A549 (cell line): Measurements from ENCODE around the gene SLC49A3. TPM values are rescaled to one million over a fixed set of nuclear protein-coding genes. Genes with fewer than 3 reads are reported as not detected.

ENCODE experiments used
- ATAC-seq, 2 experiments: fragments of 200-7000 bp in 1 of 2; fragments of >200 bp in 1 of 2; cut with Nextera tagmentation in 1 of 2; cut with Tn5 transposase in 1 of 2; 3 replicates each; pipeline versions ENCODE4 v1.8.0 to v1.9.1; 2018 to 2020; ENCODE audit warnings: mild to moderate bottlenecking in 1 of 2, moderate library complexity in 1 of 2
- CTCF ChIA-PET: fragments of 300-600 bp; sonication (Branson Sonifier 250); formaldehyde crosslinking; extraction: SDS; loops from one replicate; lab custom pipeline; 2021; ENCODE audit warnings: antibody characterized with exemption, inconsistent platforms; lab: Yijun Ruan, JAX
- POLR2A ChIA-PET: fragments of 350-600 bp; formaldehyde crosslinking; extraction: SDS; loops from one replicate; lab custom pipeline; 2021; ENCODE audit warnings: antibody characterized with exemption, inconsistent platforms; lab: Yijun Ruan, JAX
- DNase-seq, 2 experiments: peaks; one replicate each; pipeline versions ENCODE4 v3.0.0 to v3.0.0-alpha.2; 2011 to 2016; ENCODE audit warnings: low read depth in 1 of 2, low spot score in 1 of 2
- FAIRE-seq: peaks from 2 replicates; lab custom pipeline; 2011; peaks lifted over from hg19 to GRCh38; lab: Jason Lieb, UNC
- H3K27ac ChIP-seq, 2 experiments: fragments of >200 bp; sonication (Bioruptor Twin); formaldehyde crosslinking; 3 replicates each; pipeline ENCODE4 v1.5.1; 2016 to 2017
- H3K4me1 ChIP-seq: fragments of >200 bp; sonication (Bioruptor Twin); formaldehyde crosslinking; 3 replicates; pipeline ENCODE4 v1.6.1; 2016
- H3K4me2 ChIP-seq: fragments of >200 bp; sonication (Bioruptor Twin); formaldehyde crosslinking; 3 replicates; pipeline ENCODE4 v1.6.1; 2016
- H3K4me3 ChIP-seq: fragments of >200 bp; sonication (Bioruptor Twin); formaldehyde crosslinking; 3 replicates; pipeline ENCODE4 v1.5.1; 2016
- H3K9me3 ChIP-seq: fragments of >200 bp; sonication (Bioruptor Twin); formaldehyde crosslinking; 3 replicates; pipeline ENCODE4 v1.6.1; 2016
- BHLHE40 ChIP-seq: IDR thresholded peaks from 2 replicates; pipeline ENCODE4 v1.6.1; 2012; ENCODE audit warnings: low read depth, low read length, inconsistent platforms
- CBX8 ChIP-seq: fragments of 200-600 bp; sonication (generic); IDR thresholded peaks from 2 replicates; pipeline ENCODE4 v1.6.1; 2016
- CEBPB ChIP-seq, 2 experiments: fragments of >200 bp in 1 of 2; sonication (Bioruptor Twin) in 1 of 2; formaldehyde crosslinking in 1 of 2; IDR thresholded peaks; 2 replicates each; pipeline ENCODE4 v1.6.1; 2012 to 2016
- CHD2 ChIP-seq: fragments of 150-350 bp; IDR thresholded peaks from 2 replicates; pipeline ENCODE4 v1.6.1; 2014; ENCODE audit warnings: low read length; ENCODE audit not compliant: partially characterized antibody
- CHD4 ChIP-seq: fragments of 200-600 bp; sonication (generic); IDR thresholded peaks from 2 replicates; pipeline ENCODE4 v1.6.1; 2016; ENCODE audit warnings: antibody characterized with exemption, mild to moderate bottlenecking, borderline replicate concordance
- EHF ChIP-seq: fragments of 250-450 bp; sonication (Bioruptor Pico); IDR thresholded peaks from 2 replicates; pipeline ENCODE4 v1.5.0; 2020; ENCODE audit warnings: mild to moderate bottlenecking
- EP300 ChIP-seq, 2 experiments: fragments of >200 bp; sonication (Bioruptor Twin); formaldehyde crosslinking; IDR thresholded peaks; 2 replicates in 1 of 2; 3 replicates in 1 of 2; pipeline ENCODE4 v1.6.1; 2016 to 2017
- GATA3 ChIP-seq: IDR thresholded peaks from 2 replicates; pipeline ENCODE4 v1.6.1; 2012; ENCODE audit warnings: borderline replicate concordance
- HDAC2 ChIP-seq: fragments of 200-600 bp; sonication (generic); IDR thresholded peaks from 2 replicates; pipeline ENCODE4 v1.6.1; 2016
- HOXB13 ChIP-seq: fragments of 250-450 bp; sonication (Bioruptor Pico); IDR thresholded peaks from 2 replicates; pipeline ENCODE4 v1.5.0; 2020; ENCODE audit warnings: low read depth, mild to moderate bottlenecking, moderate library complexity
- JUN ChIP-seq, 2 experiments: fragments of >200 bp; sonication (Bioruptor Twin); formaldehyde crosslinking; IDR thresholded peaks; 2 replicates in 1 of 2; 3 replicates in 1 of 2; pipeline ENCODE4 v1.6.1; 2016 to 2017
- JUNB ChIP-seq: fragments of >200 bp; sonication (Bioruptor Twin); formaldehyde crosslinking; IDR thresholded peaks from 2 replicates; pipeline ENCODE4 v1.6.1; 2016
- KDM5A ChIP-seq: fragments of 200-600 bp; sonication (generic); IDR thresholded peaks from 2 replicates; pipeline ENCODE4 v1.6.1; 2016; ENCODE audit warnings: antibody characterized with exemption, mild to moderate bottlenecking
- NPAS2 ChIP-seq: fragments of 250-450 bp; sonication (Bioruptor Pico); IDR thresholded peaks from 2 replicates; pipeline ENCODE4 v1.8.0; 2022; ENCODE audit warnings: mild to moderate bottlenecking, moderate library complexity, borderline replicate concordance
- POLR2A ChIP-seq: IDR thresholded peaks from 2 replicates; pipeline ENCODE4 v1.6.1; 2012; ENCODE audit warnings: mild to moderate bottlenecking, low read length
- RCOR1 ChIP-seq: fragments of 150-350 bp; IDR thresholded peaks from 2 replicates; pipeline ENCODE4 v1.6.1; 2014; ENCODE audit warnings: antibody characterized with exemption, low read length, low read depth
- SMC3 ChIP-seq: fragments of >200 bp; sonication (Bioruptor Twin); formaldehyde crosslinking; IDR thresholded peaks from 3 replicates; pipeline ENCODE4 v1.6.1; 2018; ENCODE audit warnings: inconsistent platforms
- SREBF2 ChIP-seq: fragments of 450-650 bp; IDR thresholded peaks from 2 replicates; pipeline ENCODE4 v1.6.1; 2014; ENCODE audit warnings: mild to moderate bottlenecking, moderate library complexity
- ZC3H11A ChIP-seq: fragments of 450-650 bp; IDR thresholded peaks from 2 replicates; pipeline ENCODE4 v1.6.1; 2014; ENCODE audit warnings: antibody characterized with exemption, mild to moderate bottlenecking
- ZFP36 ChIP-seq: fragments of 450-650 bp; IDR thresholded peaks from 2 replicates; pipeline ENCODE4 v1.6.1; 2014; ENCODE audit warnings: borderline replicate concordance; ENCODE audit not compliant: partially characterized antibody
- WGBS: methylation state at CpG from one replicate; pipeline ENCODE4 v1.1.6; 2017; ENCODE audit errors: missing lambda C conversion rate; 5-methylcytosine and 5-hydroxymethylcytosine counted together
- polyA plus RNA-seq, 4 experiments: library from polyadenylated mRNA; depleted of rRNA in 3 of 4; stranded (reverse); fragments of >200 nt; fragmentation: RNase III in 1 of 4; extraction: RNeasy Plus Mini Kit Qiagen cat#74134 plus additional on column Dnase treatment in 1 of 4; gene quantifications; 2 replicates in 3 of 4; 3 replicates in 1 of 4; pipeline ENCODE4 v1.2.3, GENCODE V29; 2011 to 2017
- TF ChIP-seq, protein P1 (sequence below): fragments of 150-350 bp; IDR thresholded peaks from 2 replicates; pipeline ENCODE4 v1.6.1; 2014; ENCODE audit warnings: low read depth, mild to moderate bottlenecking, low read length
- TF ChIP-seq, protein P2 (sequence below): fragments of >200 bp; sonication (Bioruptor Twin); formaldehyde crosslinking; IDR thresholded peaks from 2 replicates; pipeline ENCODE4 v1.6.1; 2016
- TF ChIP-seq, protein P3 (sequence below): fragments of >200 bp; sonication (Bioruptor Twin); formaldehyde crosslinking; IDR thresholded peaks from 3 replicates; pipeline ENCODE4 v1.6.1; 2016
- TF ChIP-seq, protein P4 (sequence below): fragments of 250-450 bp; sonication (Bioruptor Pico); IDR thresholded peaks from 2 replicates; pipeline ENCODE4 v1.5.0; 2020; ENCODE audit warnings: low read depth, mild to moderate bottlenecking, moderate library complexity
- TF ChIP-seq, protein P5 (sequence below): IDR thresholded peaks from 2 replicates; pipeline ENCODE4 v1.6.1; 2012; ENCODE audit warnings: low read depth, borderline replicate concordance

SLC49A3 gene
- polyA plus RNA-seq, 2 of the 4 experiments (the other 2 are of a cell fraction): 0.05 to 0.12 TPM

DNA sequence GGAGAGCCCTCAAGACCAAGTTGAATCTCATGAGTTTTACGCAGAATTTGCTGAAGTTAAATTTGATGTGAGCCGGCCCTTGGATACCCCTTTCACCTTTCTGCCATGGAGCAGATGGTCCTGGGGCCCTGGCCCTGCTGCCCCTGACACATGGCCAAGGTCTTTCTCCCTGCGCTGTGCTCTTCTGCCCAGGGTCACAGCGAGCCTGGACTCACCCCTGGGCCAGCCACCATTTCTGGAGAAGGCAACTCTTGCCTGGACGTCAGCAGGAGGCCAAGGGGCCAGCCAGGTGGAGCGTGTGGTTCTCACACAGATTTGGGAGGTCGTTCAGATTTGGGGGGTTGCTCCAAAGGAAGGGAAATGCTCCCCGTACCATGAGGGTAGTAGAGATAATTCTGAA, 46.6 kb upstream of the SLC49A3 start:
- DNase-seq (no peak), FAIRE-seq (no peak), ATAC-seq (no peak)
- 81% methylated on average over 7 of the region's 8 CpGs for WGBS
- H3K4me2 ChIP-seq: no peak overlapping the region
- no peak overlapping the region for H3K27ac ChIP-seq
- TF ChIP-seq CBX8 (no peak), KDM5A (no peak), RCOR1 (no peak), EP300 (IDR thresholded peaks at IDR 0.05) (no peak), CHD4 (no peak), CHD2 (no peak)
- TF ChIP-seq, protein P1, sequence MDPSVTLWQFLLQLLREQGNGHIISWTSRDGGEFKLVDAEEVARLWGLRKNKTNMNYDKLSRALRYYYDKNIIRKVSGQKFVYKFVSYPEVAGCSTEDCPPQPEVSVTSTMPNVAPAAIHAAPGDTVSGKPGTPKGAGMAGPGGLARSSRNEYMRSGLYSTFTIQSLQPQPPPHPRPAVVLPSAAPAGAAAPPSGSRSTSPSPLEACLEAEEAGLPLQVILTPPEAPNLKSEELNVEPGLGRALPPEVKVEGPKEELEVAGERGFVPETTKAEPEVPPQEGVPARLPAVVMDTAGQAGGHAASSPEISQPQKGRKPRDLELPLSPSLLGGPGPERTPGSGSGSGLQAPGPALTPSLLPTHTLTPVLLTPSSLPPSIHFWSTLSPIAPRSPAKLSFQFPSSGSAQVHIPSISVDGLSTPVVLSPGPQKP: no peak
- TF ChIP-seq, protein P2, sequence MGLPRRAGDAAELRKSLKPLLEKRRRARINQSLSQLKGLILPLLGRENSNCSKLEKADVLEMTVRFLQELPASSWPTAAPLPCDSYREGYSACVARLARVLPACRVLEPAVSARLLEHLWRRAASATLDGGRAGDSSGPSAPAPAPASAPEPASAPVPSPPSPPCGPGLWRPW: no peak
- TF ChIP-seq, protein P3, sequence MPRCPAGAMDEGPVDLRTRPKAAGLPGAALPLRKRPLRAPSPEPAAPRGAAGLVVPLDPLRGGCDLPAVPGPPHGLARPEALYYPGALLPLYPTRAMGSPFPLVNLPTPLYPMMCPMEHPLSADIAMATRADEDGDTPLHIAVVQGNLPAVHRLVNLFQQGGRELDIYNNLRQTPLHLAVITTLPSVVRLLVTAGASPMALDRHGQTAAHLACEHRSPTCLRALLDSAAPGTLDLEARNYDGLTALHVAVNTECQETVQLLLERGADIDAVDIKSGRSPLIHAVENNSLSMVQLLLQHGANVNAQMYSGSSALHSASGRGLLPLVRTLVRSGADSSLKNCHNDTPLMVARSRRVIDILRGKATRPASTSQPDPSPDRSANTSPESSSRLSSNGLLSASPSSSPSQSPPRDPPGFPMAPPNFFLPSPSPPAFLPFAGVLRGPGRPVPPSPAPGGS: no peak
- CTCF ChIA-PET: no interaction called here
- no peaks in the 10 kb centered on the region for H3K4me1 ChIP-seq
- H3K9me3 ChIP-seq: no peaks in the 10 kb centered on the region
- POLR2A ChIA-PET: no interaction called here
- no peak overlapping the region for H3K4me3 ChIP-seq

DNA sequence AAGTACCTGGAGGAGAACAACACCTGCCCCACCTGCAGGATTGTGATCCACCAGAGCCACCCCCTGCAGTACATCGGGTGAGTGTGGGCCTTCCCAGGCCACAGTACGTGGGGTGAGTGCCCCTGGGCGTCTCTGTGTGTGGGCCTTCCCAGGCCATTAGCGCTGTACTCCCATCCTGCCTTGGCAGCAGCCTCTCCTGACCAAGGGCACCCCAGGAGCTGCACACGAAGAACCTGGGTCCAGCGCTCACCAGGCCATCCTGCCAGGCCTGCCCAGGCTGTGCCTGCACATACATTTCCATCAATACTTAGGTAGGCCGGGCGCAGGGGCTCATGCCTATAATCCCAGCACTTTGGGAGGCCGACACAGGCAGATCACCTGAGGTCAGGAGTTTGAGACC, 46.0 kb upstream of the SLC49A3 start:
- Histone ChIP-seq H3K4me3 (no peak overlapping the region), H3K4me1 (no peaks in the 10 kb centered on the region), H3K9me3 (no peaks in the 10 kb centered on the region), H3K4me2 (no peak overlapping the region), H3K27ac (no peak overlapping the region)
- no peak for TF ChIP-seq SREBF2
- 95% methylated on average over 4 of the region's 9 CpGs for WGBS
- ChIA-PET POLR2A (no interaction called here), CTCF (no interaction called here)
- DNase-seq: no peak
- no peak for FAIRE-seq
- ATAC-seq: no peak; a peak in 1 of 6 replicates

DNA sequence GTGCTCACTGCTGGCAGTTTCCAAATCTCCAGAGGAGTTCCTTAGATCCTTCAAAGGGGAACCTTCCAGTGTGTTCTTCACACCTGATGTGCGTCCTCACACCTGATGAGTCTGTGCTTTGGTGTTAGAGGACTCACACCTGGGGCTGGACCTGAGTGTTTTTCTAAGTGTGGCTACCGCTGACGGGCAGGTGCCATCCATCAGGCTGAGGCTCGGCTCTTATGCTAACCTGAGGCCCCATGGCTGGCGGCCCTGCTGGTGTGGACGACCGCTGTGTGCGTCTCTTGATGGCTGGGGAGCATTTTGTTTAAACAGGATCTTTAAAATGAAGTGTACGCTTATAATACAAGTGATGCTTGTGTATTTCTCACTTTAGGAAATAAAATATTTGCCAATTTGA, 45.1 kb upstream of the SLC49A3 start:
- POLR2A ChIA-PET: no interaction called here
- H3K4me2 ChIP-seq: no peak overlapping the region
- no peak overlapping the region for H3K27ac ChIP-seq
- no peaks in the 10 kb centered on the region for H3K4me1 ChIP-seq
- H3K4me3 ChIP-seq: no peak overlapping the region
- TF ChIP-seq HOXB13 (no peak), SMC3 (no peak), ZC3H11A (no peak), JUNB (no peak), HDAC2 (no peak), GATA3 (no peak)
- TF ChIP-seq, protein P4, sequence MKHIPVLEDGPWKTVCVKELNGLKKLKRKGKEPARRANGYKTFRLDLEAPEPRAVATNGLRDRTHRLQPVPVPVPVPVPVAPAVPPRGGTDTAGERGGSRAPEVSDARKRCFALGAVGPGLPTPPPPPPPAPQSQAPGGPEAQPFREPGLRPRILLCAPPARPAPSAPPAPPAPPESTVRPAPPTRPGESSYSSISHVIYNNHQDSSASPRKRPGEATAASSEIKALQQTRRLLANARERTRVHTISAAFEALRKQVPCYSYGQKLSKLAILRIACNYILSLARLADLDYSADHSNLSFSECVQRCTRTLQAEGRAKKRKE: no peak
- DNase-seq: no peak
- CTCF ChIA-PET: interaction anchor here (2.3 kb wide), 1 partner anchor 8 kb away, joined by 18 read pairs; no protein-coding TSS in a partner anchor
- WGBS: 89% methylated on average over 9 of the region's 9 CpGs
- no peaks in the 10 kb centered on the region for H3K9me3 ChIP-seq
- FAIRE-seq: no peak
- ATAC-seq: no peak

DNA sequence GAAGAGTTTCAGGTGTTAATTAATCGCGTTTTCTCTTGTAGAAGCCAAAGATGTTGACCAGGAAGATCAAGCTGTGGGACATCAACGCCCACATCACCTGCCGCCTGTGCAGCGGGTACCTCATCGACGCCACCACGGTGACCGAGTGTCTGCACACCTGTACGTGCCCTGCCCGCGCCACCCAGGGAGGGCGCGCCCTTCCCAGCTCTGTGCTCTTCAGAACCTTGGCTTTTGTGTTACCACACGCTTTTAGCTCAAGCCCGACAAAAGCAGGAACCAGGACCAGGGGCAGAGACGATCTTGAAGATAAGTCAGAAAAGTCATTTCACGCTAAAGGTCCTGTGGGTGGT, 44.7 kb upstream of the SLC49A3 start:
- no peak overlapping the region for H3K4me3 ChIP-seq
- WGBS: 92% methylated on average over 18 of the region's 18 CpGs
- H3K4me2 ChIP-seq: no peak overlapping the region
- ATAC-seq (no peak), DNase-seq (no peak)
- TF ChIP-seq NPAS2 (CRISPR knock-in tag) (no peak), BHLHE40 (no peak), RCOR1 (no peak), SMC3 (no peak), JUN (IDR thresholded peaks at IDR 0.05) (no peak), POLR2A (no peak), CEBPB (IDR thresholded peaks at IDR 0.05) (no peak), CHD4 (no peak), CBX8 (no peak), EHF (CRISPR knock-in tag) (no peak), ZFP36 (no peak)
- TF ChIP-seq, protein P4: no peak
- TF ChIP-seq, protein P5, sequence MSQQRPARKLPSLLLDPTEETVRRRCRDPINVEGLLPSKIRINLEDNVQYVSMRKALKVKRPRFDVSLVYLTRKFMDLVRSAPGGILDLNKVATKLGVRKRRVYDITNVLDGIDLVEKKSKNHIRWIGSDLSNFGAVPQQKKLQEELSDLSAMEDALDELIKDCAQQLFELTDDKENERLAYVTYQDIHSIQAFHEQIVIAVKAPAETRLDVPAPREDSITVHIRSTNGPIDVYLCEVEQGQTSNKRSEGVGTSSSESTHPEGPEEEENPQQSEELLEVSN: no peak
- TF ChIP-seq, all 56 proteins: peak for 0
- Histone ChIP-seq H3K9me3 (no peaks in the 10 kb centered on the region), H3K27ac (no peak overlapping the region), H3K4me1 (no peaks in the 10 kb centered on the region)
- POLR2A ChIA-PET: no interaction called here
- no peak for FAIRE-seq
- CTCF ChIA-PET: interaction anchor here (2.3 kb wide), 1 partner anchor 9 kb away, joined by 18 read pairs; no protein-coding TSS in a partner anchor
